HuH-7 (cell line): ENCODE data around the gene OR6J1.
A peak's percentile ranks its signal among the peaks of the same experiment; 100 is the strongest.
"Not testable (repeated sequence)": the region's sequence is repeated elsewhere in the genome, so short reads cannot be mapped to it uniquely, and the experiment has no call there.

Source experiments
- DNase-seq: peaks from one replicate; pipeline ENCODE4 v3.0.0; 2011; ENCODE audit warnings: low spot score

The OR6J1 gene

GRCh38 chr14:22650960-22651521 is 6.9 kb upstream of the OR6J1 start:
- DNase-seq: no peak

GRCh38 chr14:22650046-22650739 is 6.0 kb upstream of the OR6J1 start:
- DNase-seq: no peak

GRCh38 chr14:22648506-22648905 is 4.4 kb upstream of the OR6J1 start:
- DNase-seq: no peak

- no peak for DNase-seq
These were observed 2.6 kb upstream of the OR6J1 start for GRCh38 chr14:22646570-22647254.

GRCh38 chr14:22641846-22642245 is 2.3 kb downstream of the OR6J1 start:
- DNase-seq: peak; percentile 20

- no peak for DNase-seq
These were observed 4.0 kb downstream of the OR6J1 start for GRCh38 chr14:22640192-22640591.

- DNase-seq: not testable (repeated sequence)
These were observed 8.2 kb downstream of the OR6J1 start for GRCh38 chr14:22635980-22636379.

GRCh38 chr14:22634233-22634900 is 9.8 kb downstream of the OR6J1 start:
- DNase-seq: no peak

GRCh38 chr14:22630486-22630885 is 13.7 kb downstream of the OR6J1 start:
- DNase-seq: no peak

GRCh38 chr14:22630066-22630465 is 14.1 kb downstream of the OR6J1 start:
- DNase-seq: no peak

- DNase-seq: no peak
These were observed 14.8 kb downstream of the OR6J1 start for GRCh38 chr14:22629361-22629760.

- DNase-seq: no peak
These were observed 16.5 kb downstream of the OR6J1 start for GRCh38 chr14:22627506-22628263.

GRCh38 chr14:22626590-22626989 is 17.6 kb downstream of the OR6J1 start:
- no peak for DNase-seq

GRCh38 chr14:22623047-22623446 is 21.1 kb downstream of the OR6J1 start:
- no peak for DNase-seq

GRCh38 chr14:22622255-22622654 is 21.9 kb downstream of the OR6J1 start:
- no peak for DNase-seq

- not testable (repeated sequence) for DNase-seq
These were observed 28.4 kb downstream of the OR6J1 start for GRCh38 chr14:22615765-22616164.

- peak; percentile 83 for DNase-seq
These were observed 29.8 kb downstream of the OR6J1 start for GRCh38 chr14:22614240-22614799.

- no peak for DNase-seq
These were observed 30.4 kb downstream of the OR6J1 start for GRCh38 chr14:22613736-22614239.

GRCh38 chr14:22613106-22613695 is 31.0 kb downstream of the OR6J1 start:
- no peak for DNase-seq

GRCh38 chr14:22610931-22611330 is 33.2 kb downstream of the OR6J1 start:
- no peak for DNase-seq

- DNase-seq: no peak
These were observed 36.9 kb downstream of the OR6J1 start for GRCh38 chr14:22607291-22607690.
